ENCODE data around the gene ADCY5.
"Not testable (repeated sequence)": the region's sequence is repeated elsewhere in the genome, so short reads cannot be mapped to it uniquely, and the experiment has no call there.

ADCY5 gene

DNA sequence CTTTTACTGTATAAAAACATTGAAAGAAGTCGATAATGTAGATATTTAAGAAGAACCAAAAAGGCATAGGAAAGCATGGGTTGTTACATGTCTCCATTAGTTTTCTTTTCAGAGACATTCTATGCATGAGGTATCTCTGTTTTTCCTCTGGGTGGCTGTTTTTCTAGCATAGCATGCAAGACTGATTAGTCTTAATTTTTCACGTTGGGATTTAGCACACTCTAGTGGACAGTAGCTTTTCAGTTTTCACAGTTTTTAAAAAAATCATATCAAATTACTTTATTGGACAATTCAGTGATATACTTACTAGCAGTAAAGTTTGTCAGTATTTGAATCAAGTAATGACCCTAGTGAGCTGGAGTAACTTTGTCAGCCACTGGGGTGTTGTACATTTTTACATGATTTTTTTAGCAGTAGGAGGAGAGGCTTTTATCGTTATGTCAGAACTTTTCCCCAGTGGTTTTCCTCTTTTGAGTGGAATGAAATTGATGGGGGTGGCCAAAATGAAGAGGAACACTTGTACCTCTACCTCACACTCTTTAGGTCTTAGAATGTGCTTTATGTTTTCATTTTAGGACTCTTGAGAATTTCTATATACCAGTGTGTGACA, 190.0 kb downstream of the ADCY5 start:
- TF ChIP-seq, protein P1, sequence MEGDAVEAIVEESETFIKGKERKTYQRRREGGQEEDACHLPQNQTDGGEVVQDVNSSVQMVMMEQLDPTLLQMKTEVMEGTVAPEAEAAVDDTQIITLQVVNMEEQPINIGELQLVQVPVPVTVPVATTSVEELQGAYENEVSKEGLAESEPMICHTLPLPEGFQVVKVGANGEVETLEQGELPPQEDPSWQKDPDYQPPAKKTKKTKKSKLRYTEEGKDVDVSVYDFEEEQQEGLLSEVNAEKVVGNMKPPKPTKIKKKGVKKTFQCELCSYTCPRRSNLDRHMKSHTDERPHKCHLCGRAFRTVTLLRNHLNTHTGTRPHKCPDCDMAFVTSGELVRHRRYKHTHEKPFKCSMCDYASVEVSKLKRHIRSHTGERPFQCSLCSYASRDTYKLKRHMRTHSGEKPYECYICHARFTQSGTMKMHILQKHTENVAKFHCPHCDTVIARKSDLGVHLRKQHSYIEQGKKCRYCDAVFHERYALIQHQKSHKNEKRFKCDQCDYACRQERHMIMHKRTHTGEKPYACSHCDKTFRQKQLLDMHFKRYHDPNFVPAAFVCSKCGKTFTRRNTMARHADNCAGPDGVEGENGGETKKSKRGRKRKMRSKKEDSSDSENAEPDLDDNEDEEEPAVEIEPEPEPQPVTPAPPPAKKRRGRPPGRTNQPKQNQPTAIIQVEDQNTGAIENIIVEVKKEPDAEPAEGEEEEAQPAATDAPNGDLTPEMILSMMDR (IDR thresholded peaks at IDR 0.05; ENCODE audit: low read depth, low read length, missing control alignments), result peak; percentile 45
- DNase-seq (ENCODE audit: extremely low read depth, low read depth), result peak; percentile 53

DNA sequence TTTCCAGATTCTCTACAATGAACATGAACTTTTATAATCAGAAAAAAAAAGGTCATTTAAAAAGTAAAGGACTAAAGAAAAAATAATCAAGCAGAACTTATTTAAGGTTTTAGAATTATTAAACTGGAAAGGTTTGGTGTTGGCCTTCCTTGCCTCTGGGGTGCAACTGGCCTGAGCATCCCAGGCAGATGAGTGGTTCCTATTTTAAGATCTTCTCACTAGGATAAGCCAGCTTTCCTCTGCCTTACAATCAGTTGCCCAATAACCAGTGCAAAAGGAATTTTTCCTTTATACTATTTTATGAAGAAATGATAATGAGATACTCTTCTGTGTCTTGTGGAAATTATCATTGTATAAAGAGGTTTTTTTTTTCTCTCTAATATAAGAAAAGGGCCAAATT, 190.5 kb downstream of the ADCY5 start:
- TF ChIP-seq, protein P1 (IDR thresholded peaks at IDR 0.05; ENCODE audit: low read depth, low read length, missing control alignments), result no peak
- H3K4me3 ChIP-seq (replicated peaks; ENCODE audit: low read depth, low read length), result no peak overlapping the region
- DNase-seq (ENCODE audit: extremely low read depth, low read depth), result no peak

More for the DNA sequence above, 190.0 kb downstream of the ADCY5 start:
- H3K4me3 ChIP-seq (replicated peaks; ENCODE audit: low read depth, low read length), result no peak overlapping the region

DNA sequence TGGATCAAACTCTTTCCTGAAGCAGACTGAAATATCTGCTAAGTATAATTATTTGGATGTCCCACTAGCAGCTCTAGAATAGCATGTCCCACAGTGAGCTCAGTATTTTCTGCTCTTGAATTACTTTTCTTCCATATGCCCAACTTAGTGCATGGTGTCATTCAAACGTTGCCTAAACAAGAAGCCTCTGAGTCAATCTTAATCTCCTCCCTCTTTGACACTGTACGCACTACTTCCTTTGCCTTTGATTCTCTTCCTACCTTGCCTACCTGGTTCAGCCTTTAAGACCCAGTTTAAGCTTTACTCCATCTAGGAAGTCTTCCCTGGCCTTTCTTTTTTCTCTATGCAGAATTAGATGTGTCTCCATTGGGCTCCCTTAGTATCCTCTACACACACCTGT, 192.6 kb downstream of the ADCY5 start:
- DNase-seq (ENCODE audit: extremely low read depth, low read depth), result no peak
- no peak overlapping the region for H3K4me3 ChIP-seq (replicated peaks; ENCODE audit: low read depth, low read length)
- TF ChIP-seq, protein P1 (IDR thresholded peaks at IDR 0.05; ENCODE audit: low read depth, low read length, missing control alignments), result no peak

DNA sequence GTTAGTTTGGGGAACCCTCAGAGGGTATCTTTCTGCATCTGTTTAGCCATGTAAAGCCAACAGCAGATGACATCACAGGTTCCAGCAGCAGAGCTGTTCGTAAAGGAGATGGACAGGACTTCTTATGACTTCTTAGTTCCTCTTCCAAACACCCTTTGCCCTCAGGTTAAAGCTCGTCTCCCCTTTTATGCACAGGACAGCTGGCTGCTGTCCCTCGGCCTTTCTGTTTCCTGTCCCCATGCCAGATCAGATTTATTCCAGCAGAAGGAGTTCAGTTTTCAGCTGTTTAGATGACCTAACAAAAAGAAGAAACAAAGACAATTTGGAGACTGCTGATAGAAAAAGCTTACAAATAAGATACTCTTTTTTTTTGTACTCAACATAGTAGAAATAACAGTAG, 202.0 kb downstream of the ADCY5 start:
- no peak overlapping the region for H3K4me3 ChIP-seq (replicated peaks; ENCODE audit: low read depth, low read length)
- no peak for DNase-seq (ENCODE audit: extremely low read depth, low read depth)
- TF ChIP-seq, protein P1 (IDR thresholded peaks at IDR 0.05; ENCODE audit: low read depth, low read length, missing control alignments), result no peak

DNA sequence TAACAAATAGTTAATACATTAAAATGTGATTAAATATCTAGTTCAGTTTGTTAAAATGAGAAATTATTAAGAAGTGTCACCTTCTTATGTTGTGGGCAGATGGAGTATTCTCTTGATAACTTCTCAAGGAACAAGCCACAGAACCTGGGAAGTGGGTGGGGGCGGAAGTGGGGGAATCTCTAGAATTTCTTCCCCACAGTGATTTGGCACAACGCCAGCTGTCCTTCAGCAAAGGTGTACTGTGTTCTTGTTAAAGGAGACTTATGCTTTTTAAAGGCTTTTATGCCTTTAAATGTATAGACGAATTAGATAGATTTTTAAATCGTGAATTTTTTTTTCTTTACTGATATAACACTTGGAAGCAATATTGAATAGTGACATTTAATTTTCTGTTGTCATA, 204.8 kb downstream of the ADCY5 start:
- DNase-seq (ENCODE audit: extremely low read depth, low read depth), result no peak
- TF ChIP-seq, protein P1 (IDR thresholded peaks at IDR 0.05; ENCODE audit: low read depth, low read length, missing control alignments), result no peak
- no peak overlapping the region for H3K4me3 ChIP-seq (replicated peaks; ENCODE audit: low read depth, low read length)

DNA sequence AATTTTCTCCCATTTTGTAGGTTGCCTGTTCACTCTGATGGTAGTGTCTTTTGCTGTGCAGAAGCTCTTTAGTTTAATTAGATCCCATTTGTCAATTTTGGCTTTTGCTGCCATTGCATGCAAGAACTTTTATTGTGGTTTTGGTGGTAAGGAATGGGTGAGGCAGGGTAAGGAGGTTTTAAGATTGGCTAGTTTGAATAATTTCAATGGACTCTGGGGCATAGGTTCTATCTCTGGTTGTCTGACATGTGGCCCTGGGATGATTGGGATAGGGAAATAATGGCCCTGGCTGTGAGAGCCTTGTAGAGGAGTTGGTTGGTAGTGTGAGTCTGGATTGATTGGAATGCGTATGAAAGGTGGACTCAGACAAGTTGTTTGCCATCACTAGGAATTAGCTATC, 209.1 kb downstream of the ADCY5 start:
- no peak for DNase-seq (ENCODE audit: extremely low read depth, low read depth)
- H3K4me3 ChIP-seq (replicated peaks; ENCODE audit: low read depth, low read length), result no peak overlapping the region
- TF ChIP-seq, protein P1 (IDR thresholded peaks at IDR 0.05; ENCODE audit: low read depth, low read length, missing control alignments), result no peak

DNA sequence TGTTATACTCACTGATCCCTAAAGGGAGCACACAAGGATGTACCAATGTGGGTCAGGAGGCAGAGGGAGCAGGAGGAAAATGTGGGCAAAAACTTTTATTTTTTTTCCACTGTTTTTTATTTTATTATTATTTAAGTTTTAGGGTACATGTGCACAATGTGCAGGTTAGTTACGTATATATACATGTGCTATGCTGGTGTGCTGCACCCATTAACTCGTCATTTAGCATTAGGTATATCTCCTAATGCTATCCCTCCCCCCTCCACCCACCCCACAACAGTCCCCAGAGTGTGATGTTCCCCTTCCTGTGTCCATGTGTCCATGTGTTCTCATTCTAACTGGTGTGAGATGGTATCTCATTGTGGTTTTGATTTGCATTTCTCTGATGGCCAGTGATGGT, 209.7 kb downstream of the ADCY5 start:
- H3K4me3 ChIP-seq (replicated peaks; ENCODE audit: low read depth, low read length); DNase-seq (ENCODE audit: extremely low read depth, low read depth): not testable (repeated sequence)
